ENCODE data around the gene UCP2.

GRCh38 chr11:73969991-73970800 lies 12.4 kb downstream of the UCP2 start:
- TF ChIP-seq, protein P1, sequence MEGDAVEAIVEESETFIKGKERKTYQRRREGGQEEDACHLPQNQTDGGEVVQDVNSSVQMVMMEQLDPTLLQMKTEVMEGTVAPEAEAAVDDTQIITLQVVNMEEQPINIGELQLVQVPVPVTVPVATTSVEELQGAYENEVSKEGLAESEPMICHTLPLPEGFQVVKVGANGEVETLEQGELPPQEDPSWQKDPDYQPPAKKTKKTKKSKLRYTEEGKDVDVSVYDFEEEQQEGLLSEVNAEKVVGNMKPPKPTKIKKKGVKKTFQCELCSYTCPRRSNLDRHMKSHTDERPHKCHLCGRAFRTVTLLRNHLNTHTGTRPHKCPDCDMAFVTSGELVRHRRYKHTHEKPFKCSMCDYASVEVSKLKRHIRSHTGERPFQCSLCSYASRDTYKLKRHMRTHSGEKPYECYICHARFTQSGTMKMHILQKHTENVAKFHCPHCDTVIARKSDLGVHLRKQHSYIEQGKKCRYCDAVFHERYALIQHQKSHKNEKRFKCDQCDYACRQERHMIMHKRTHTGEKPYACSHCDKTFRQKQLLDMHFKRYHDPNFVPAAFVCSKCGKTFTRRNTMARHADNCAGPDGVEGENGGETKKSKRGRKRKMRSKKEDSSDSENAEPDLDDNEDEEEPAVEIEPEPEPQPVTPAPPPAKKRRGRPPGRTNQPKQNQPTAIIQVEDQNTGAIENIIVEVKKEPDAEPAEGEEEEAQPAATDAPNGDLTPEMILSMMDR (IDR thresholded peaks at IDR 0.05): no peak
- no peak for TF ChIP-seq POLR2A (IDR thresholded peaks at IDR 0.05)
